Cardiac fibroblast (primary cell): Measurements from ENCODE around the gene HKDC1.
A peak's percentile ranks its signal among the peaks of the same experiment; 100 is the strongest.

Experiments
- DNase-seq, 2 donors: peaks; one replicate each; pipeline versions ENCODE4 v3.0.0 to v3.0.0-alpha.2; 2010; ENCODE audit warnings: low read depth in 2 of 2
- H3K4me3 ChIP-seq, 2 donors: replicated peaks in 1 of 2; 1 replicate in 1 of 2; 2 replicates in 1 of 2; pipeline ENCODE4 v1.5.1; 2011; ENCODE audit warnings: low read depth in 2 of 2, low read length in 2 of 2, mild to moderate bottlenecking in 2 of 2, moderate library complexity in 1 of 2
- CTCF ChIP-seq: IDR thresholded peaks from one replicate; pipeline ENCODE4 v1.5.1; 2011; ENCODE audit warnings: low read depth, mild to moderate bottlenecking, low read length, inconsistent platforms

HKDC1 gene

GRCh38 chr10:69232252-69232651 lies 12.1 kb downstream of the HKDC1 start:
- DNase-seq: peak; percentile 72 to 88
- peak; percentile 17 for TF ChIP-seq CTCF
- H3K4me3 ChIP-seq: no peak overlapping the region

GRCh38 chr10:69232736-69233480 lies 12.8 kb downstream of the HKDC1 start:
- TF ChIP-seq CTCF: no peak
- no peak for DNase-seq
- H3K4me3 ChIP-seq: no peak overlapping the region

- DNase-seq: no peak
- TF ChIP-seq CTCF: no peak
- no peak overlapping the region for H3K4me3 ChIP-seq
Measured at GRCh38 chr10:69234447-69234846, 14.3 kb downstream of the HKDC1 start.

GRCh38 chr10:69237528-69238159 lies 17.5 kb downstream of the HKDC1 start:
- H3K4me3 ChIP-seq: no peak overlapping the region
- peak; percentile 84 to 90 for DNase-seq
- peak; percentile 92 for TF ChIP-seq CTCF

GRCh38 chr10:69239136-69239535 lies 19.0 kb downstream of the HKDC1 start:
- no peak overlapping the region for H3K4me3 ChIP-seq
- TF ChIP-seq CTCF: no peak
- no peak for DNase-seq

DNA sequence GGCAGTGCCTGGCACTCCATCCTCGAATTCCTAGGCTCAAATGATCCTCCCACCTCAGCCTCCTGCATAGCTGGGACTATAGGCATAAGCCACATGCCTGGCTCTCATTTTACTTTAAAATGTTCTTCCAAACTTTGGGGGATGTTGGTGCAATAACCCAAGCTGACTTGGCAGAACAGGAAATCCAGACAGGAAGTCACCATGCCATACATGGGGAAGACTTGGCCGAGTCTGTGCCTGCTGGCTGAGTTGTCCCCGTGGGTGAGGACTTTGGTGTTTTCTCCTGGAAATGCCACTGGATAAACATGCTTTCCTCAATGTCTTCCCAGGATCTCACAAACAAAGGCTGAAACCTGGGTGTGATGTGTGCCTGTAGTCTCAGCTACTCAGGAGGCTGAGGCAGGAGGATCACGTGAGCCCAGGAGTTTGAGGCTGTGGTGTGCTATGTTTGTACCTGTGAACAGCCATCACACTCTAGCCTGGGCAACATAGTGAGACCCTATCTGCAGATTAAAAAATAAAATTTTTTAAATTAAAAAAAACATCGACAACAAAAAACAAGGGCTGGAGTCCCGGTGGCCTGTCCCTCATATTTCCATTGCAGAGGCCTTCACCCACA lies 19.8 kb downstream of the HKDC1 start:
- DNase-seq: peak; percentile 47 to 60
- H3K4me3 ChIP-seq: no peak overlapping the region
- no peak for TF ChIP-seq CTCF
